GM23248 (cell line): ENCODE measurements around the gene MASTL. TPM values are rescaled to one million over a fixed set of nuclear protein-coding genes. Genes with fewer than 3 reads are reported as not detected.

Source experiments
- DNase-seq: peaks from one replicate; pipeline ENCODE4 v3.0.0-alpha.2; 2015
- H2AFZ ChIP-seq: fragments of 200-600 bp; sonication (generic); 2 replicates; pipeline ENCODE4 v1.6.1; 2016; ENCODE audit warnings: antibody characterized with exemption
- H3F3A ChIP-seq: fragments of 200-600 bp; sonication (generic); 2 replicates; pipeline ENCODE4 v1.6.1; 2016; ENCODE audit warnings: mild to moderate bottlenecking, antibody characterized with exemption, mixed run types; ENCODE audit not compliant: insufficient read depth
- H3K27ac ChIP-seq: fragments of 200-600 bp; sonication (generic); 2 replicates; pipeline ENCODE4 v1.5.1; 2016; ENCODE audit warnings: mild to moderate bottlenecking
- H3K27me3 ChIP-seq: fragments of 200-600 bp; sonication (generic); replicated peaks from 2 replicates; pipeline ENCODE4 v1.6.1; 2016; ENCODE audit warnings: mild to moderate bottlenecking; ENCODE audit not compliant: insufficient read depth
- H3K36me3 ChIP-seq: fragments of 200-600 bp; sonication (generic); 2 replicates; pipeline ENCODE4 v1.6.1; 2016; ENCODE audit warnings: low read depth, mild to moderate bottlenecking
- H3K4me1 ChIP-seq: fragments of 200-600 bp; sonication (generic); 2 replicates; pipeline ENCODE4 v1.6.1; 2016; ENCODE audit warnings: mild to moderate bottlenecking; ENCODE audit not compliant: insufficient read depth
- H3K4me2 ChIP-seq: fragments of 200-600 bp; sonication (generic); one replicate; pipeline ENCODE4 v1.6.1; 2016; ENCODE audit warnings: mild to moderate bottlenecking; ENCODE audit not compliant: unreplicated experiment
- H3K4me3 ChIP-seq: fragments of 200-600 bp; sonication (generic); 2 replicates; pipeline ENCODE4 v1.5.1; 2016; ENCODE audit warnings: mild to moderate bottlenecking
- H3K79me2 ChIP-seq: fragments of 200-600 bp; sonication (generic); 2 replicates; pipeline ENCODE4 v1.6.1; 2016; ENCODE audit warnings: mild to moderate bottlenecking; ENCODE audit not compliant: insufficient read depth
- H3K9ac ChIP-seq: fragments of 200-600 bp; sonication (generic); 2 replicates; pipeline ENCODE4 v1.6.1; 2016; ENCODE audit warnings: mild to moderate bottlenecking
- H3K9me2 ChIP-seq: fragments of 200-600 bp; sonication (generic); 2 replicates; pipeline ENCODE4 v1.6.1; 2016; ENCODE audit warnings: mixed run types, mild to moderate bottlenecking, moderate library complexity; ENCODE audit not compliant: insufficient read depth
- H3K9me3 ChIP-seq: fragments of 200-600 bp; sonication (generic); one replicate; pipeline ENCODE4 v1.6.1; 2017; ENCODE audit warnings: low read depth
- H4K20me1 ChIP-seq: fragments of 200-600 bp; sonication (generic); 2 replicates; pipeline ENCODE4 v1.6.0; 2016; ENCODE audit not compliant: insufficient read depth
- EZH2 ChIP-seq: fragments of 200-600 bp; sonication (generic); IDR thresholded peaks from 2 replicates; pipeline ENCODE4 v1.6.1; 2018; ENCODE audit warnings: antibody characterized with exemption, mild to moderate bottlenecking; ENCODE audit not compliant: insufficient read depth, poor library complexity, severe bottlenecking
- EZH2phosphoT487 ChIP-seq: fragments of 200-600 bp; sonication (generic); IDR thresholded peaks from 2 replicates; pipeline ENCODE4 v1.6.1; 2018; ENCODE audit warnings: antibody characterized with exemption, moderate library complexity, mild to moderate bottlenecking, low read depth; ENCODE audit not compliant: insufficient read depth
- WGBS, 2 experiments: methylation state at CpG; one replicate each; pipeline ENCODE4 v1.1.6; 2015 to 2017; ENCODE audit warnings: low lambda C conversion rate in 2 of 2, low coverage in 1 of 2; ENCODE audit errors: missing lambda C conversion rate in 2 of 2; 5-methylcytosine and 5-hydroxymethylcytosine counted together
- in situ Hi-C: fragments of 300-500 bp; cut with MboI; formaldehyde crosslinking; loops from 2 replicates; pipeline ENCODE4 v1.15.0; 2020
- polyA plus RNA-seq: library from polyadenylated mRNA; unstranded; fragments of >200 nt; fragmentation: Nextera tagmentation; extraction: Ambion mirVana; gene quantifications from 2 replicates; pipeline ENCODE4 v1.2.1, GENCODE V29; 2016
- total RNA-seq: library from RNA; depleted of rRNA; stranded (reverse); fragments of >200 nt; shearing (Covaris generic); gene quantifications from 2 replicates; pipeline ENCODE4 v1.2.3, GENCODE V29; 2014

MASTL gene
- total and polyA plus RNA-seq, 2 experiments from 2014 or later = 7.4 to 8.6 TPM

DNA sequence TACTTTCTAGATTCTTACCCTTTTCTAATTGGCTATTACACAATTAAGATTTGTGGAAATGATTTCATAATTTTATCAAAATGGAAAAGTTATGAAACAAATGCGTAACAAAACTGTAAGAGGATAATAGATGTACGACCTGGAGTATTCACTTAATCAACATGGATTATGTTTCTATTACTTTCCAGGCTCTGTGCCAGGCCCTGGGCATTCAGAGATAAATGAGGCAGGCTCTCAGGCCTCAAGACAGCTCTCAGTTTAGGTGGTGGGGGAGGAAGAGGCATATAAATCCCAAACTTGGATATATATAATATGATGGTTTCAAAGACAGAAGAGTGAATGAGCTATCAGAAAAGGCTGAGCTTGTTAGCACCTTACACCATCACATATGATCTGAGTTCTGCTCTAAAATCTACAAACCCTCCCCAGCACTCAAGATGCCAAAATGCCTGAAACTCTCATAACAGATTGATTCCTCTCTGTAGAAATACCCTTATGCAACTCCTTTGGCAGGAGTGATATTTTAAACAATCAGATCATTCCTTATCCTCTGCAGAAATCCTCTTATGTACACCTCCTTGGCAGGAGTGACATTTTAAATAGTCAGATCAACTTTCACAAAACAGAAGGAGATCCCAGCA is 42.9 kb downstream of the MASTL start:
- Histone ChIP-seq H3K4me2 (no peak overlapping the region), H3K4me3 (no peak overlapping the region), H3K9me3 (no peaks in the 10 kb centered on the region), H2AFZ (no peak overlapping the region), H3K27me3 (no peaks in the 10 kb centered on the region), H3K9me2 (no peaks in the 10 kb centered on the region), H3K27ac (no peak overlapping the region), H4K20me1 (no peaks in the 10 kb centered on the region), H3K36me3 (peaks cover 14% of the 10 kb centered on the region), H3K4me1 (no peaks in the 10 kb centered on the region), H3K9ac (no peak overlapping the region), H3K79me2 (no peaks in the 10 kb centered on the region), H3F3A (no peaks in the 10 kb centered on the region)
- TF ChIP-seq EZH2 (no peak), EZH2phosphoT487 (no peak)
- 55 to 60% methylated on average over 2 of the region's 2 CpGs for WGBS, 2 experiments
- in situ Hi-C loops = no loop called here
- DNase-seq = no peak

- WGBS, 2 experiments = 82 to 91% methylated on average over 5 of the region's 5 CpGs
- peaks cover 36% of the 10 kb centered on the region for H3K36me3 ChIP-seq
- H3K4me2 ChIP-seq = no peak overlapping the region
- H4K20me1 ChIP-seq = no peaks in the 10 kb centered on the region
- H2AFZ ChIP-seq = no peak overlapping the region
- no peaks in the 10 kb centered on the region for H3K27me3 ChIP-seq
- no peaks in the 10 kb centered on the region for H3K9me3 ChIP-seq
- in situ Hi-C loops = no loop called here
- no peaks in the 10 kb centered on the region for H3K9me2 ChIP-seq
- no peak overlapping the region for H3K4me3 ChIP-seq
- TF ChIP-seq EZH2 = no peak
- no peak for TF ChIP-seq EZH2phosphoT487
- no peak overlapping the region for H3K27ac ChIP-seq
- no peak for DNase-seq
- no peak overlapping the region for H3K9ac ChIP-seq
- no peaks in the 10 kb centered on the region for H3K79me2 ChIP-seq
- H3K4me1 ChIP-seq = no peaks in the 10 kb centered on the region
- H3F3A ChIP-seq = no peaks in the 10 kb centered on the region
Observed at GRCh38 chr10:27203806-27204205, 48.7 kb downstream of the MASTL start.

DNA sequence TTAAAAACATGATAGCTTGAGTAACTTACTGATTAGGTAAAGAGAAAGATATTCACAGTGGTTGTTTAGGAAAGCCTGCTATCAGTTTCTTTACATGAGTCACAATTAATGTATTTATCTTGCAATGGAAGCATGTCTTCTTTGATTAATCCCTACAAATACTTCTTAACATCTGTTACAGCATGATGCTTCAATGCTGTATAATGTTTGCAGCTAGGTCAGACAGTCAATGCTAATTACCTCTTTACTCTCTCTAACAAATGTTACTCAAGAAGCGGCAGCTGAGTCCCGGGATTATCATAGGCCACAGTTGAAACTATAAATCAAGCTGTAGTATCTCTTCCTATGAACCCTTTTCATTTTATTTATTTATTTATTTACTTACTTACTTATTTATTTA is 52.2 kb downstream of the MASTL start:
- Histone ChIP-seq H3K9me2 (no peaks in the 10 kb centered on the region), H3K4me1 (no peaks in the 10 kb centered on the region), H3K9ac (no peak overlapping the region), H3K27ac (no peak overlapping the region), H3K79me2 (no peaks in the 10 kb centered on the region), H3F3A (no peaks in the 10 kb centered on the region), H3K9me3 (no peaks in the 10 kb centered on the region), H3K4me3 (no peak overlapping the region), H4K20me1 (no peaks in the 10 kb centered on the region), H2AFZ (no peak overlapping the region), H3K36me3 (peaks cover 55% of the 10 kb centered on the region), H3K27me3 (no peaks in the 10 kb centered on the region), H3K4me2 (no peak overlapping the region)
- 97 to 98% methylated on average over 2 of the region's 2 CpGs for WGBS, 2 experiments
- TF ChIP-seq EZH2phosphoT487 (no peak), EZH2 (no peak)
- in situ Hi-C loops = no loop called here
- no peak for DNase-seq

DNA sequence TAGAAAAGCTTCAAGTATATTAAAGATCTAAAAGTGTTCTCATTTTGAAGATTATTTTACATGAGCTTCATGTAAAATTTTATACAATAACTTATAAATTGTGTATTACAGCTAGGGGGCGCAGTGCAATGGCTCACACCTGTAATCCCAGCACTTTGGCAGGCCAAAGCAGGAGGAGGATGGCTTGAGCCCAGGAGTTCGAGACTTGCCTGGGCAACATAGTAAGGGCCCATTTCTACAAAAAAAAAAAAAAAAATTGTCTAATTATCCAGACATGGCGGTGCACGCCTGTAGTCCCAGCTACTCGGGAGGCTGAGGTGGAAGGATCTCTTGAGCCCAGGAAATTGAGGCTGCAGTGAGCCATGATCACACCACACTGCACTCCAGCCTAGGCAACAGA is 68.8 kb downstream of the MASTL start:
- H3K9me3 ChIP-seq = no peaks in the 10 kb centered on the region
- H3K27ac ChIP-seq = no peak overlapping the region
- H3K9ac ChIP-seq = no peak overlapping the region
- H4K20me1 ChIP-seq = no peaks in the 10 kb centered on the region
- H3K4me1 ChIP-seq = no peaks in the 10 kb centered on the region
- H2AFZ ChIP-seq = no peak overlapping the region
- WGBS, 2 experiments = 73 to 75% methylated on average over 5 of the region's 5 CpGs
- no peaks in the 10 kb centered on the region for H3K79me2 ChIP-seq
- no peak overlapping the region for H3K4me3 ChIP-seq
- H3K4me2 ChIP-seq = no peak overlapping the region
- peaks cover 33% of the 10 kb centered on the region for H3K36me3 ChIP-seq
- H3K27me3 ChIP-seq = no peaks in the 10 kb centered on the region
- TF ChIP-seq EZH2 = no peak
- TF ChIP-seq EZH2phosphoT487 = no peak
- H3K9me2 ChIP-seq = no peaks in the 10 kb centered on the region
- H3F3A ChIP-seq = no peaks in the 10 kb centered on the region
- DNase-seq = peak; percentile 62
- in situ Hi-C loops = no loop called here
